Cardiac fibroblast (primary cell): ENCODE data around the gene TTC22.

ENCODE experiments used
- DNase-seq, 2 donors: peaks; one replicate each; pipeline versions ENCODE4 v3.0.0 to v3.0.0-alpha.2; 2010; ENCODE audit warnings: low read depth in 2 of 2
- H3K4me3 ChIP-seq, 2 donors: replicated peaks in 1 of 2; 1 replicate in 1 of 2; 2 replicates in 1 of 2; pipeline ENCODE4 v1.5.1; 2011; ENCODE audit warnings: low read depth in 2 of 2, low read length in 2 of 2, mild to moderate bottlenecking in 2 of 2, moderate library complexity in 1 of 2
- CTCF ChIP-seq: IDR thresholded peaks from one replicate; pipeline ENCODE4 v1.5.1; 2011; ENCODE audit warnings: low read depth, mild to moderate bottlenecking, low read length, inconsistent platforms

The TTC22 gene

GRCh38 chr1:54846716-54847284, 45.7 kb upstream of the TTC22 start:
- no peak overlapping the region for H3K4me3 ChIP-seq
- no peak for DNase-seq
- no peak for TF ChIP-seq CTCF

- DNase-seq, result no peak
- H3K4me3 ChIP-seq, result no peak overlapping the region
- TF ChIP-seq CTCF, result no peak
Measured at GRCh38 chr1:54846301-54846700, 45.2 kb upstream of the TTC22 start.

GRCh38 chr1:54845772-54846171, 44.6 kb upstream of the TTC22 start:
- no peak for TF ChIP-seq CTCF
- no peak for DNase-seq
- no peak overlapping the region for H3K4me3 ChIP-seq

- TF ChIP-seq CTCF, result no peak
- H3K4me3 ChIP-seq, result no peak overlapping the region
- DNase-seq, result no peak
Measured at GRCh38 chr1:54844564-54844963, 43.4 kb upstream of the TTC22 start.

GRCh38 chr1:54843449-54843848, 42.3 kb upstream of the TTC22 start:
- H3K4me3 ChIP-seq, result no peak overlapping the region
- DNase-seq, result no peak
- TF ChIP-seq CTCF, result no peak

- DNase-seq, result no peak
- TF ChIP-seq CTCF, result no peak
Measured at GRCh38 chr1:54842963-54843362, 41.8 kb upstream of the TTC22 start.

More at GRCh38 chr1:54842963-54843362, 41.8 kb upstream of the TTC22 start:
- H3K4me3 ChIP-seq, result no peak overlapping the region
